ENCODE results near the gene MYOM1.

DNA sequence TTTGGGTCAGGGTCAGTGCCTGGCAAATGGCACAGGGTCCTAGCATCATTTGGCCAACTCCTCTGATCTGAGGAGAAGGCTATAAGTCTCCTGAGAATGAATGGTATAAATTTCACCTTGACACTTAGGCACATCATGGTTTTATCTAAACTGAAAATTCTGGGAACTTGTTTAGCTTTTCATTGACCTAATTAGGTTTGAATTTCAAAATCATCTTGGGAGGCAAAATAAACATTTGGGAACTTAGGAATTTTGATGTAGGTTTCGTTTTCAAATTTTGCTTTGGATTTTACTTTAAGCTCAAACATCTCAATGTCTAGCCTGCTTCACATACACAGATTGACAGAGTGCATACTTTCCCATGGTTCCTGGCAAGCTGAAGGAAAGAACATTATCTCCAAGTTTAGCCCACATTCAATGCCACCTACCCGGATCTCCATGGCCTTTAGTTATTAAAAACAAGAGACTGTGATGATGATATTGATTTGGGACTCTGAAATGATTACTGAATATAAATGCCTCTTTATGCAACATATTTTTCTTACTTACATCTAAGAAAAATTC is 44.5 kb downstream of the MYOM1 start:
- TF ChIP-seq EZH2 (optimal IDR thresholded peaks at IDR 0.05; ENCODE audit: low read depth, low read length) = no peak
- TF ChIP-seq, protein P1, sequence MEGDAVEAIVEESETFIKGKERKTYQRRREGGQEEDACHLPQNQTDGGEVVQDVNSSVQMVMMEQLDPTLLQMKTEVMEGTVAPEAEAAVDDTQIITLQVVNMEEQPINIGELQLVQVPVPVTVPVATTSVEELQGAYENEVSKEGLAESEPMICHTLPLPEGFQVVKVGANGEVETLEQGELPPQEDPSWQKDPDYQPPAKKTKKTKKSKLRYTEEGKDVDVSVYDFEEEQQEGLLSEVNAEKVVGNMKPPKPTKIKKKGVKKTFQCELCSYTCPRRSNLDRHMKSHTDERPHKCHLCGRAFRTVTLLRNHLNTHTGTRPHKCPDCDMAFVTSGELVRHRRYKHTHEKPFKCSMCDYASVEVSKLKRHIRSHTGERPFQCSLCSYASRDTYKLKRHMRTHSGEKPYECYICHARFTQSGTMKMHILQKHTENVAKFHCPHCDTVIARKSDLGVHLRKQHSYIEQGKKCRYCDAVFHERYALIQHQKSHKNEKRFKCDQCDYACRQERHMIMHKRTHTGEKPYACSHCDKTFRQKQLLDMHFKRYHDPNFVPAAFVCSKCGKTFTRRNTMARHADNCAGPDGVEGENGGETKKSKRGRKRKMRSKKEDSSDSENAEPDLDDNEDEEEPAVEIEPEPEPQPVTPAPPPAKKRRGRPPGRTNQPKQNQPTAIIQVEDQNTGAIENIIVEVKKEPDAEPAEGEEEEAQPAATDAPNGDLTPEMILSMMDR (IDR thresholded peaks at IDR 0.05; ENCODE audit: low read length) = no peak
- TF ChIP-seq EZH2phosphoT487 (IDR thresholded peaks at IDR 0.05; ENCODE audit: low read length) = no peak

All from MM.1S (cell line).